Measurements from ENCODE around the gene GGA2. TPM values are rescaled to one million over a fixed set of nuclear protein-coding genes. Genes with fewer than 3 reads are reported as not detected.
A peak's percentile ranks its signal among the peaks of the same experiment; 100 is the strongest.
"Not testable (repeated sequence)": the region's sequence is repeated elsewhere in the genome, so short reads cannot be mapped to it uniquely, and the experiment has no call there.

The GGA2 gene
- total and polyA plus RNA-seq, 8 donors, result 42.4 to 93.3 (median 67.0) TPM

GRCh38 chr16:23448392-23448791 lies 61.9 kb downstream of the GGA2 start:
- WGBS, 2 donors, result 71 to 74% methylated on average over 4 of the region's 4 CpGs
- no peaks in the 10 kb centered on the region for H3K9me3 ChIP-seq
- H3K4me3 ChIP-seq, result no peak overlapping the region
- intact Hi-C loops (cut with DNase I), result no loop called here
- ATAC-seq, result no peak
- peaks cover 0 to 11% (median 0%) of the 10 kb centered on the region in 3 donors for H3K4me1 ChIP-seq
- TF ChIP-seq, protein P1, sequence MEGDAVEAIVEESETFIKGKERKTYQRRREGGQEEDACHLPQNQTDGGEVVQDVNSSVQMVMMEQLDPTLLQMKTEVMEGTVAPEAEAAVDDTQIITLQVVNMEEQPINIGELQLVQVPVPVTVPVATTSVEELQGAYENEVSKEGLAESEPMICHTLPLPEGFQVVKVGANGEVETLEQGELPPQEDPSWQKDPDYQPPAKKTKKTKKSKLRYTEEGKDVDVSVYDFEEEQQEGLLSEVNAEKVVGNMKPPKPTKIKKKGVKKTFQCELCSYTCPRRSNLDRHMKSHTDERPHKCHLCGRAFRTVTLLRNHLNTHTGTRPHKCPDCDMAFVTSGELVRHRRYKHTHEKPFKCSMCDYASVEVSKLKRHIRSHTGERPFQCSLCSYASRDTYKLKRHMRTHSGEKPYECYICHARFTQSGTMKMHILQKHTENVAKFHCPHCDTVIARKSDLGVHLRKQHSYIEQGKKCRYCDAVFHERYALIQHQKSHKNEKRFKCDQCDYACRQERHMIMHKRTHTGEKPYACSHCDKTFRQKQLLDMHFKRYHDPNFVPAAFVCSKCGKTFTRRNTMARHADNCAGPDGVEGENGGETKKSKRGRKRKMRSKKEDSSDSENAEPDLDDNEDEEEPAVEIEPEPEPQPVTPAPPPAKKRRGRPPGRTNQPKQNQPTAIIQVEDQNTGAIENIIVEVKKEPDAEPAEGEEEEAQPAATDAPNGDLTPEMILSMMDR (IDR thresholded peaks at IDR 0.05), result no peak
- FAIRE-seq, result no peak
- H3K27ac ChIP-seq, result no peak overlapping the region
- H3K27me3 ChIP-seq, result no peaks in the 10 kb centered on the region
- H3K36me3 ChIP-seq, result peaks cover 0 to 13% (median 10%) of the 10 kb centered on the region in 3 donors
- no peak for DNase-seq

GRCh38 chr16:23437542-23437941 lies 72.8 kb downstream of the GGA2 start:
- not testable (repeated sequence) for FAIRE-seq, H3K4me3 ChIP-seq, H3K9me3 ChIP-seq, DNase-seq, H3K27me3 ChIP-seq, ATAC-seq, H3K27ac ChIP-seq
- intact Hi-C loops (cut with DNase I), result loop anchor here in 1 of 3 donors (10.0 kb wide), 1 partner anchor 253 kb away; the partner anchor contains the start of gene SCNN1G
- WGBS, 2 donors, result 93 to 94% methylated on average over 7 of the region's 7 CpGs
- Histone ChIP-seq H3K4me1 (peaks cover 0 to 22% (median 0%) of the 10 kb centered on the region in 3 donors), H3K36me3 (peaks cover 0 to 24% (median 10%) of the 10 kb centered on the region in 3 donors)

DNA sequence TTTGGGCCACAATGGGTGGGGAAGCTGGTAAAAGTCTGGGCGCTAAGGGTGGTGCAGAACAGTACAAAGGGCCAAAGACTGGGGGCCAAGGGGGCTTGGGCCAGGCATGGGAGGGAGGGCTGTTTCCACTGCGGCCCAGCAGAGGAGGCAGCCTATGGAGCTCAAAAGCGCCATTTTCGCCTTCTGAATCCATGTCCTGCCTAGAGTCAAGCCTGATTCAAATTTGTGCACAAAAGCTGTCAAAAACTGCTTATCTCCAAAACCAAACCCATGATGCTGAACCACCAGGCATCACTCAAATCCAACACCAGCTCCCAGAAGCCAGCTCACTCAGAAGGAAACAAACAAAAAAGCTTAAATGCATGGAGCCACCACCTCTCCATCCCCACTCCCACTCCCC lies 73.3 kb downstream of the GGA2 start:
- DNase-seq (no peak), ATAC-seq (no peak), FAIRE-seq (no peak)
- Histone ChIP-seq H3K27me3 (no peaks in the 10 kb centered on the region), H3K9me3 (no peaks in the 10 kb centered on the region), H3K4me3 (no peak overlapping the region), H3K27ac (peak overlapping the region in 1 of 4 donors; percentile 12), H3K4me1 (peaks cover 0 to 22% (median 0%) of the 10 kb centered on the region in 3 donors), H3K36me3 (peaks cover 0 to 28% (median 10%) of the 10 kb centered on the region in 3 donors)
- intact Hi-C loops (cut with DNase I), result loop anchor here in 1 of 3 donors (10.0 kb wide), 1 partner anchor 252 kb away; the partner anchor contains the start of gene SCNN1G
- TF ChIP-seq, protein P1 (IDR thresholded peaks at IDR 0.05), result no peak
- WGBS, 2 donors, result 82 to 90% methylated on average over 4 of the region's 4 CpGs

- H3K4me1 ChIP-seq, result peaks cover 0 to 22% (median 0%) of the 10 kb centered on the region in 3 donors
Observed at GRCh38 chr16:23435500-23435899, 74.8 kb downstream of the GGA2 start.

GRCh38 chr16:23434380-23434779 lies 75.9 kb downstream of the GGA2 start:
- peak; percentile 76 to 88 (median 83) for ATAC-seq

More at GRCh38 chr16:23435500-23435899, 74.8 kb downstream of the GGA2 start:
- TF ChIP-seq, protein P1 (IDR thresholded peaks at IDR 0.05), result peak; percentile 45 to 76 (median 74)
- no peaks in the 10 kb centered on the region for H3K9me3 ChIP-seq
- FAIRE-seq (no peak), ATAC-seq (peak; percentile 83 to 94 (median 89)), DNase-seq (peak in 5 of 6 donors; percentile 40 to 79 (median 56))
- peaks cover 0 to 25% (median 4%) of the 10 kb centered on the region in 3 donors for H3K36me3 ChIP-seq
- 33 to 34% methylated on average over 6 of the region's 6 CpGs for WGBS, 2 donors
- peak overlapping the region in 1 of 4 donors; percentile 14 for H3K27ac ChIP-seq
- intact Hi-C loops (cut with DNase I), result loop anchor here in 1 of 3 donors (10.0 kb wide), 1 partner anchor 251 kb away; the partner anchor contains the start of gene SCNN1G
- H3K27me3 ChIP-seq, result no peaks in the 10 kb centered on the region
- H3K4me3 ChIP-seq, result no peak overlapping the region

More at GRCh38 chr16:23434380-23434779, 75.9 kb downstream of the GGA2 start:
- no peak overlapping the region for H3K27ac ChIP-seq
- intact Hi-C loops (cut with DNase I), result loop anchor here (5.0 to 10.0 kb wide), 3 partner anchors 250 to 257 kb away; partner anchors contain the start of gene SCNN1G (in 2 of the 3)
- 11 to 13% methylated on average over 6 of the region's 6 CpGs for WGBS, 2 donors
- FAIRE-seq (peak; percentile 41), DNase-seq (peak in 2 of 6 donors; percentile 20 to 50)
- TF ChIP-seq, protein P1 (IDR thresholded peaks at IDR 0.05), result peak; percentile 78 to 87 (median 81)
- H3K4me3 ChIP-seq, result no peak overlapping the region
- no peaks in the 10 kb centered on the region for H3K27me3 ChIP-seq
- peaks cover 0 to 25% (median 4%) of the 10 kb centered on the region in 3 donors for H3K36me3 ChIP-seq
- no peaks in the 10 kb centered on the region for H3K9me3 ChIP-seq
- peaks cover 0 to 22% (median 0%) of the 10 kb centered on the region in 3 donors for H3K4me1 ChIP-seq

All from pancreas (tissue), 10 donors.